WTC11 (cell line): ENCODE data around the gene MIA. TPM values are rescaled to one million over a fixed set of nuclear protein-coding genes. Genes with fewer than 3 reads are reported as not detected.
A peak's percentile ranks its signal among the peaks of the same experiment; 100 is the strongest.

Experiments used
- ATAC-seq: fragments of 200-7000 bp; cut with Tn5 transposase; 2 replicates; pipeline ENCODE4 v1.10.0; 2021; ENCODE audit warnings: mild to moderate bottlenecking, moderate library complexity
- CTCF ChIA-PET: fragments of 300-600 bp; sonication (Branson Sonifier 250); formaldehyde crosslinking; loops from one replicate; lab custom pipeline; 2021; ENCODE audit warnings: antibody characterized with exemption; lab: Charles Lee
- POLR2A ChIA-PET: fragments of 350-600 bp; sonication (Branson Sonifier 250); formaldehyde crosslinking; loops from one replicate; lab custom pipeline; 2021; ENCODE audit warnings: antibody characterized with exemption; lab: Charles Lee
- DNase-seq: peaks from one replicate; pipeline ENCODE4 v3.0.0; 2021; ENCODE audit warnings: low spot score
- H3K27ac Mint-ChIP-seq: 2 replicates; pipeline ENCODE4 v1.8.0; 2021; ENCODE audit warnings: mixed read lengths
- H3K27me3 Mint-ChIP-seq: 2 replicates; pipeline ENCODE4 v1.8.0; 2021; ENCODE audit warnings: low read depth, mild to moderate bottlenecking, moderate library complexity, mixed read lengths
- H3K36me3 Mint-ChIP-seq: 2 replicates; pipeline ENCODE4 v1.8.0; 2021; ENCODE audit warnings: mixed read lengths
- H3K4me1 Mint-ChIP-seq: 2 replicates; pipeline ENCODE4 v1.8.0; 2022; ENCODE audit warnings: mixed read lengths
- H3K4me3 Mint-ChIP-seq: 2 replicates; pipeline ENCODE4 v1.8.0; 2021; ENCODE audit warnings: mild to moderate bottlenecking, moderate library complexity, mixed read lengths
- H3K9me3 Mint-ChIP-seq: 2 replicates; pipeline ENCODE4 v1.8.0; 2021; ENCODE audit warnings: mixed read lengths
- CREM ChIP-seq: sonication (generic); formaldehyde crosslinking; IDR thresholded peaks from 2 replicates; pipeline ENCODE4 v1.8.1; 2022; ENCODE audit warnings: mild to moderate bottlenecking, missing genetic modification reagents, moderate library complexity
- ELF4 ChIP-seq: sonication (generic); formaldehyde crosslinking; IDR thresholded peaks from 2 replicates; pipeline ENCODE4 v1.8.1; 2022; ENCODE audit warnings: low read depth, mild to moderate bottlenecking, moderate library complexity, missing genetic modification reagents
- ETV6 ChIP-seq: sonication (generic); formaldehyde crosslinking; IDR thresholded peaks from 2 replicates; pipeline ENCODE4 v1.8.1; 2022; ENCODE audit warnings: mild to moderate bottlenecking, missing genetic modification reagents
- GABPB1 ChIP-seq: sonication (generic); formaldehyde crosslinking; IDR thresholded peaks from 2 replicates; pipeline ENCODE4 v1.8.1; 2023; ENCODE audit warnings: mild to moderate bottlenecking, missing genetic modification reagents
- NR2C2 ChIP-seq: sonication (generic); formaldehyde crosslinking; IDR thresholded peaks from 2 replicates; pipeline ENCODE4 v1.8.0; 2022; ENCODE audit warnings: mild to moderate bottlenecking, missing genetic modification reagents
- NR3C1 ChIP-seq: sonication (generic); formaldehyde crosslinking; conservative IDR thresholded peaks from 2 replicates; pipeline ENCODE4 v1.8.1; 2023; ENCODE audit warnings: low read depth, mild to moderate bottlenecking, missing genetic modification reagents
- PRRX2 ChIP-seq: fragments of 250-450 bp; sonication (Bioruptor Pico); IDR thresholded peaks from 2 replicates; pipeline ENCODE4 v1.8.0; 2021; ENCODE audit warnings: mild to moderate bottlenecking
- RORB ChIP-seq: fragments of 250-450 bp; sonication (Bioruptor Pico); IDR thresholded peaks from 2 replicates; pipeline ENCODE4 v1.9.0; 2021; ENCODE audit warnings: mild to moderate bottlenecking
- SOX15 ChIP-seq: fragments of 250-450 bp; sonication (Bioruptor Pico); IDR thresholded peaks from 2 replicates; pipeline ENCODE4 v1.9.0; 2021; ENCODE audit warnings: mild to moderate bottlenecking
- ZBTB21 ChIP-seq: sonication (generic); formaldehyde crosslinking; IDR thresholded peaks from 2 replicates; pipeline ENCODE4 v1.8.1; 2023; ENCODE audit warnings: mild to moderate bottlenecking, missing genetic modification reagents, borderline replicate concordance
- ZNF396 ChIP-seq: fragments of 250-450 bp; sonication (Bioruptor Pico); IDR thresholded peaks from 2 replicates; pipeline ENCODE4 v1.8.0; 2021; ENCODE audit warnings: mild to moderate bottlenecking, moderate library complexity, borderline replicate concordance
- ZNF416 ChIP-seq: fragments of 250-450 bp; sonication (Bioruptor Pico); IDR thresholded peaks from 2 replicates; pipeline ENCODE4 v1.9.0; 2021; ENCODE audit warnings: mild to moderate bottlenecking, inconsistent platforms
- ZNF671 ChIP-seq: fragments of 250-450 bp; sonication (Bioruptor Pico); IDR thresholded peaks from 2 replicates; pipeline ENCODE4 v1.8.0; 2021; ENCODE audit warnings: mild to moderate bottlenecking
- total RNA-seq: library from RNA; stranded (reverse); gene quantifications from 3 replicates; pipeline ENCODE4 v1.2.3, GENCODE V29; 2021
- TF ChIP-seq, protein P1 (sequence below): sonication (generic); formaldehyde crosslinking; IDR thresholded peaks from 2 replicates; pipeline ENCODE4 v1.8.0; 2023; ENCODE audit warnings: missing genetic modification reagents
- TF ChIP-seq, protein P2 (sequence below): sonication (generic); formaldehyde crosslinking; IDR thresholded peaks from 2 replicates; pipeline ENCODE4 v1.8.1; 2023; ENCODE audit warnings: mild to moderate bottlenecking, missing genetic modification reagents, moderate library complexity
- TF ChIP-seq, protein P3 (sequence below): fragments of 250-450 bp; sonication (Bioruptor Pico); IDR thresholded peaks from 2 replicates; pipeline ENCODE4 v1.9.0; 2021; ENCODE audit warnings: moderate library complexity, mild to moderate bottlenecking, inconsistent platforms, borderline replicate concordance
- TF ChIP-seq, protein P4 (sequence below): fragments of 200-600 bp; IDR thresholded peaks from 2 replicates; pipeline ENCODE4 v1.8.0; 2022; ENCODE audit warnings: antibody characterized with exemption
- TF ChIP-seq, protein P5 (sequence below): sonication (generic); formaldehyde crosslinking; IDR thresholded peaks from 2 replicates; pipeline ENCODE4 v1.8.0; 2022; ENCODE audit warnings: mild to moderate bottlenecking, missing genetic modification reagents
- TF ChIP-seq, protein P6 (sequence below): sonication (generic); formaldehyde crosslinking; IDR thresholded peaks from 2 replicates; pipeline ENCODE4 v1.8.1; 2023; ENCODE audit warnings: mild to moderate bottlenecking, missing genetic modification reagents, borderline replicate concordance
- TF ChIP-seq, protein P7 (sequence below): sonication (generic); formaldehyde crosslinking; IDR thresholded peaks from 2 replicates; pipeline ENCODE4 v1.8.0; 2022; ENCODE audit warnings: mild to moderate bottlenecking, missing genetic modification reagents

Gene MIA
- total RNA-seq, 1 experiment from 2014 or later, result not detected

DNA sequence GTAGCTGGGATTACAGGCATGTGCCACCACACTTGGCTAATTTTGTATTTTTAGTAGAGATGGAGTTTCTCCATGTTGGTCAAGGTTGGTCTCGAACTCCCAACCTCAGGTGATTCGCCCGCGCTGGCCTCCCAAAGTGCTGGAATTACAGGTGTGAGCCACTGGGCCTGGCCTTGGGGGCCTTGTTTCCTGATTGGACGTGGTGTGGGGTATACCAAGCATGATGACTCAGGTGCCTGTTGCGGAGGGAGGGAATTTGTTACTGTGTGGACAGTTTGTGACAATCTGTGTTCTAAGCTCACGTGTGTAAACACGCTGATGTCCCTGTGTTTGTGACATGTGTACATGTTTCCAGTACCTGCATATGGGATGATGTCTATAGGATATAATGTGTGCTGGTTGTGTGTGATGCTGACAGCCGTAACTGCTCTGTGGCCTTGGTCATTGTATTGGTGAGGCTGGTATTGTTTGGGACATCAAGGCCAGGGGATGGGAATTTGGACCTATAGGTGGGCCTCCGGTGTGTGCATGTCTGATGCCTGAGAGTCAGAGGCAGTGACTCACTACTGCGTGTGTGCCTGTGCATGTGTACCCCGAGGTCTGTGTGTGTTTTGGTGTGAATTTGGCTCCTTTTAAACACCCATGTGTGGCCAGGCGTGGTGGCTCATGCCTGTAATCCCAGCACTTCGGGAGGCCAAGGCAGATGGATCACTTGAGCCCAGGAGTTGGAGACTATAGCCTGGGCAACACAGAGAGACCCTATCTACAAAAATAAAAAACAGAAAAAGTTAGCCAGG lies 22.0 kb downstream of the MIA start:
- Mint-ChIP-seq H3K4me1 (peaks cover 25% of the 10 kb centered on the region), H3K9me3 (no peaks in the 10 kb centered on the region), H3K36me3 (peaks cover 6% of the 10 kb centered on the region), H3K4me3 (peak overlapping the region; percentile 86), H3K27me3 (no peaks in the 10 kb centered on the region), H3K27ac (peak overlapping the region; percentile 98)
- ChIA-PET POLR2A (interaction anchor here (1.4 to 3.0 kb wide), 3 partner anchors 10 to 47 kb away, joined by 17 to 48 read pairs (median 19); partner anchors contain the start of genes ACTMAP, RAB4B and SNRPA), CTCF (interaction anchor here (1.0 to 3.3 kb wide), 11 partner anchors 10 to 347 kb away, joined by 3 to 76 read pairs (median 11); partner anchors contain the start of gene RAB4B)
- TF ChIP-seq ZBTB21 (CRISPR knock-in tag) (no peak), ZNF416 (CRISPR knock-in tag) (no peak), NR2C2 (CRISPR knock-in tag) (no peak)
- TF ChIP-seq, protein P1, sequence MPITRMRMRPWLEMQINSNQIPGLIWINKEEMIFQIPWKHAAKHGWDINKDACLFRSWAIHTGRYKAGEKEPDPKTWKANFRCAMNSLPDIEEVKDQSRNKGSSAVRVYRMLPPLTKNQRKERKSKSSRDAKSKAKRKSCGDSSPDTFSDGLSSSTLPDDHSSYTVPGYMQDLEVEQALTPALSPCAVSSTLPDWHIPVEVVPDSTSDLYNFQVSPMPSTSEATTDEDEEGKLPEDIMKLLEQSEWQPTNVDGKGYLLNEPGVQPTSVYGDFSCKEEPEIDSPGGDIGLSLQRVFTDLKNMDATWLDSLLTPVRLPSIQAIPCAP, result no peak
- no peak for DNase-seq
- no peak for ATAC-seq

DNA sequence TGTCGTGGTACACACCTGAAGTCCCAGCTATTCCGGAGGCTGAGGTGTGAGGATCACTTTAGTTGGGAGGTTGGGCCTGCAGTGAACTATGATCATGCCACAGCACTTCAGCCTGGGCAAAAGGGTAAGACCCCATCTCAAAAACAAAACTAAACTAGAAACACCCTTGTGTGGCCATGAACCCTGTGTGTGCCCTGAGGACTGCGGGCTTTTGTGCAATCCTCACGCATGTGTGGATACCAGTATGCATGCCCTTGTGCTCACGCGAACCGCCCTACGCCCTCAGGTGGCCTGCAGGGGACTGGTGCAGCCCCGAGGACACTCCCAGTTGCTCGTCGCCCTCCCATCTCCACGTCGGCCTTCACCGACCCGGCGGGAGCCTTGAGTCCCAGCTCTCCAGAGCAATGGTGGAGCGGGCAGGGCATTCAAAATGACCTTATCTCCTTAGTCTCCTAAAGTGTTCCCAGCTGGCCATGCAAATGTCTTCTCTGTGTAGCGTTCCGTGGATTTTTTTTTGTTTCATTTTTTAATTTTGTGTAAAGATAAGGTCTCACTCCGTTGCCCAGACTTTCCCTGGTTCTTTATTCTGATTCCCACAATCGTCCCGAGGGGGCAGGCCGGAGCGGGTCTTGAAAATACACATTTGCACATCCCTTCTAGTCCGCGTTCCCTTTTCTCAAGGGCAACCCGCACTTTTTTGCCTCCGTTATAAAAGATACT lies 22.8 kb downstream of the MIA start:
- Mint-ChIP-seq H3K9me3 (no peaks in the 10 kb centered on the region), H3K36me3 (peaks cover 9% of the 10 kb centered on the region), H3K4me1 (peaks cover 32% of the 10 kb centered on the region), H3K4me3 (peak overlapping the region; percentile 86), H3K27me3 (no peaks in the 10 kb centered on the region), H3K27ac (peak overlapping the region; percentile 98)
- ATAC-seq (peak; percentile 72), DNase-seq (peak; percentile 85)
- ChIA-PET CTCF (interaction anchor here (0.7 to 3.3 kb wide), 23 partner anchors 9 to 421 kb away, joined by 3 to 76 read pairs (median 4); partner anchors contain the start of genes ACTMAP, AXL, COQ8B and ITPKC), POLR2A (interaction anchor here (0.7 to 3.0 kb wide), 7 partner anchors 9 to 108 kb away, joined by 3 to 48 read pairs (median 7); partner anchors contain the start of genes ACTMAP, COQ8B, ITPKC and NUMBL)
- TF ChIP-seq, protein P2, sequence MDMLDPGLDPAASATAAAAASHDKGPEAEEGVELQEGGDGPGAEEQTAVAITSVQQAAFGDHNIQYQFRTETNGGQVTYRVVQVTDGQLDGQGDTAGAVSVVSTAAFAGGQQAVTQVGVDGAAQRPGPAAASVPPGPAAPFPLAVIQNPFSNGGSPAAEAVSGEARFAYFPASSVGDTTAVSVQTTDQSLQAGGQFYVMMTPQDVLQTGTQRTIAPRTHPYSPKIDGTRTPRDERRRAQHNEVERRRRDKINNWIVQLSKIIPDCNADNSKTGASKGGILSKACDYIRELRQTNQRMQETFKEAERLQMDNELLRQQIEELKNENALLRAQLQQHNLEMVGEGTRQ (CRISPR knock-in tag), result no peak
- TF ChIP-seq, protein P3, sequence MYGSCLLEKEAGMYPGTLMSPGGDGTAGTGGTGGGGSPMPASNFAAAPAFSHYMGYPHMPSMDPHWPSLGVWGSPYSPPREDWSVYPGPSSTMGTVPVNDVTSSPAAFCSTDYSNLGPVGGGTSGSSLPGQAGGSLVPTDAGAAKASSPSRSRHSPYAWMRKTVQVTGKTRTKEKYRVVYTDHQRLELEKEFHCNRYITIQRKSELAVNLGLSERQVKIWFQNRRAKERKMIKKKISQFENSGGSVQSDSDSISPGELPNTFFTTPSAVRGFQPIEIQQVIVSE, result no peak
- TF ChIP-seq PRRX2 (CRISPR knock-in tag) (no peak), ZNF396 (CRISPR knock-in tag) (no peak), NR3C1 (no peak), SOX15 (CRISPR knock-in tag) (no peak), RORB (CRISPR knock-in tag) (no peak), ELF4 (CRISPR knock-in tag) (no peak), ETV6 (CRISPR knock-in tag) (no peak), GABPB1 (peak; percentile 48; the same call in 1 of the 2 replicates), ZNF671 (CRISPR knock-in tag) (no peak), CREM (CRISPR knock-in tag) (no peak)
- TF ChIP-seq, protein P4, sequence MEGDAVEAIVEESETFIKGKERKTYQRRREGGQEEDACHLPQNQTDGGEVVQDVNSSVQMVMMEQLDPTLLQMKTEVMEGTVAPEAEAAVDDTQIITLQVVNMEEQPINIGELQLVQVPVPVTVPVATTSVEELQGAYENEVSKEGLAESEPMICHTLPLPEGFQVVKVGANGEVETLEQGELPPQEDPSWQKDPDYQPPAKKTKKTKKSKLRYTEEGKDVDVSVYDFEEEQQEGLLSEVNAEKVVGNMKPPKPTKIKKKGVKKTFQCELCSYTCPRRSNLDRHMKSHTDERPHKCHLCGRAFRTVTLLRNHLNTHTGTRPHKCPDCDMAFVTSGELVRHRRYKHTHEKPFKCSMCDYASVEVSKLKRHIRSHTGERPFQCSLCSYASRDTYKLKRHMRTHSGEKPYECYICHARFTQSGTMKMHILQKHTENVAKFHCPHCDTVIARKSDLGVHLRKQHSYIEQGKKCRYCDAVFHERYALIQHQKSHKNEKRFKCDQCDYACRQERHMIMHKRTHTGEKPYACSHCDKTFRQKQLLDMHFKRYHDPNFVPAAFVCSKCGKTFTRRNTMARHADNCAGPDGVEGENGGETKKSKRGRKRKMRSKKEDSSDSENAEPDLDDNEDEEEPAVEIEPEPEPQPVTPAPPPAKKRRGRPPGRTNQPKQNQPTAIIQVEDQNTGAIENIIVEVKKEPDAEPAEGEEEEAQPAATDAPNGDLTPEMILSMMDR, result no peak
- TF ChIP-seq, protein P5, sequence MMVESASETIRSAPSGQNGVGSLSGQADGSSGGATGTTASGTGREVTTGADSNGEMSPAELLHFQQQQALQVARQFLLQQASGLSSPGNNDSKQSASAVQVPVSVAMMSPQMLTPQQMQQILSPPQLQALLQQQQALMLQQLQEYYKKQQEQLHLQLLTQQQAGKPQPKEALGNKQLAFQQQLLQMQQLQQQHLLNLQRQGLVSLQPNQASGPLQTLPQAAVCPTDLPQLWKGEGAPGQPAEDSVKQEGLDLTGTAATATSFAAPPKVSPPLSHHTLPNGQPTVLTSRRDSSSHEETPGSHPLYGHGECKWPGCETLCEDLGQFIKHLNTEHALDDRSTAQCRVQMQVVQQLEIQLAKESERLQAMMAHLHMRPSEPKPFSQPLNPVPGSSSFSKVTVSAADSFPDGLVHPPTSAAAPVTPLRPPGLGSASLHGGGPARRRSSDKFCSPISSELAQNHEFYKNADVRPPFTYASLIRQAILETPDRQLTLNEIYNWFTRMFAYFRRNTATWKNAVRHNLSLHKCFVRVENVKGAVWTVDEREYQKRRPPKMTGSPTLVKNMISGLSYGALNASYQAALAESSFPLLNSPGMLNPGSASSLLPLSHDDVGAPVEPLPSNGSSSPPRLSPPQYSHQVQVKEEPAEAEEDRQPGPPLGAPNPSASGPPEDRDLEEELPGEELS (CRISPR knock-in tag), result 0 out of 2 replicates have a peak, but pooled peaks have one; percentile 37
- TF ChIP-seq, protein P6, sequence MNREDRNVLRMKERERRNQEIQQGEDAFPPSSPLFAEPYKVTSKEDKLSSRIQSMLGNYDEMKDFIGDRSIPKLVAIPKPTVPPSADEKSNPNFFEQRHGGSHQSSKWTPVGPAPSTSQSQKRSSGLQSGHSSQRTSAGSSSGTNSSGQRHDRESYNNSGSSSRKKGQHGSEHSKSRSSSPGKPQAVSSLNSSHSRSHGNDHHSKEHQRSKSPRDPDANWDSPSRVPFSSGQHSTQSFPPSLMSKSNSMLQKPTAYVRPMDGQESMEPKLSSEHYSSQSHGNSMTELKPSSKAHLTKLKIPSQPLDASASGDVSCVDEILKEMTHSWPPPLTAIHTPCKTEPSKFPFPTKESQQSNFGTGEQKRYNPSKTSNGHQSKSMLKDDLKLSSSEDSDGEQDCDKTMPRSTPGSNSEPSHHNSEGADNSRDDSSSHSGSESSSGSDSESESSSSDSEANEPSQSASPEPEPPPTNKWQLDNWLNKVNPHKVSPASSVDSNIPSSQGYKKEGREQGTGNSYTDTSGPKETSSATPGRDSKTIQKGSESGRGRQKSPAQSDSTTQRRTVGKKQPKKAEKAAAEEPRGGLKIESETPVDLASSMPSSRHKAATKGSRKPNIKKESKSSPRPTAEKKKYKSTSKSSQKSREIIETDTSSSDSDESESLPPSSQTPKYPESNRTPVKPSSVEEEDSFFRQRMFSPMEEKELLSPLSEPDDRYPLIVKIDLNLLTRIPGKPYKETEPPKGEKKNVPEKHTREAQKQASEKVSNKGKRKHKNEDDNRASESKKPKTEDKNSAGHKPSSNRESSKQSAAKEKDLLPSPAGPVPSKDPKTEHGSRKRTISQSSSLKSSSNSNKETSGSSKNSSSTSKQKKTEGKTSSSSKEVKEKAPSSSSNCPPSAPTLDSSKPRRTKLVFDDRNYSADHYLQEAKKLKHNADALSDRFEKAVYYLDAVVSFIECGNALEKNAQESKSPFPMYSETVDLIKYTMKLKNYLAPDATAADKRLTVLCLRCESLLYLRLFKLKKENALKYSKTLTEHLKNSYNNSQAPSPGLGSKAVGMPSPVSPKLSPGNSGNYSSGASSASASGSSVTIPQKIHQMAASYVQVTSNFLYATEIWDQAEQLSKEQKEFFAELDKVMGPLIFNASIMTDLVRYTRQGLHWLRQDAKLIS (CRISPR knock-in tag), result no peak
- TF ChIP-seq, protein P7, sequence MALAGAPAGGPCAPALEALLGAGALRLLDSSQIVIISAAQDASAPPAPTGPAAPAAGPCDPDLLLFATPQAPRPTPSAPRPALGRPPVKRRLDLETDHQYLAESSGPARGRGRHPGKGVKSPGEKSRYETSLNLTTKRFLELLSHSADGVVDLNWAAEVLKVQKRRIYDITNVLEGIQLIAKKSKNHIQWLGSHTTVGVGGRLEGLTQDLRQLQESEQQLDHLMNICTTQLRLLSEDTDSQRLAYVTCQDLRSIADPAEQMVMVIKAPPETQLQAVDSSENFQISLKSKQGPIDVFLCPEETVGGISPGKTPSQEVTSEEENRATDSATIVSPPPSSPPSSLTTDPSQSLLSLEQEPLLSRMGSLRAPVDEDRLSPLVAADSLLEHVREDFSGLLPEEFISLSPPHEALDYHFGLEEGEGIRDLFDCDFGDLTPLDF (CRISPR knock-in tag), result 0 out of 2 replicates have a peak, but pooled peaks have one; percentile 32
